ENCODE results near the gene CKMT1B.
"Not testable (repeated sequence)": the region's sequence is repeated elsewhere in the genome, so short reads cannot be mapped to it uniquely, and the experiment has no call there.

Gene CKMT1B

DNA sequence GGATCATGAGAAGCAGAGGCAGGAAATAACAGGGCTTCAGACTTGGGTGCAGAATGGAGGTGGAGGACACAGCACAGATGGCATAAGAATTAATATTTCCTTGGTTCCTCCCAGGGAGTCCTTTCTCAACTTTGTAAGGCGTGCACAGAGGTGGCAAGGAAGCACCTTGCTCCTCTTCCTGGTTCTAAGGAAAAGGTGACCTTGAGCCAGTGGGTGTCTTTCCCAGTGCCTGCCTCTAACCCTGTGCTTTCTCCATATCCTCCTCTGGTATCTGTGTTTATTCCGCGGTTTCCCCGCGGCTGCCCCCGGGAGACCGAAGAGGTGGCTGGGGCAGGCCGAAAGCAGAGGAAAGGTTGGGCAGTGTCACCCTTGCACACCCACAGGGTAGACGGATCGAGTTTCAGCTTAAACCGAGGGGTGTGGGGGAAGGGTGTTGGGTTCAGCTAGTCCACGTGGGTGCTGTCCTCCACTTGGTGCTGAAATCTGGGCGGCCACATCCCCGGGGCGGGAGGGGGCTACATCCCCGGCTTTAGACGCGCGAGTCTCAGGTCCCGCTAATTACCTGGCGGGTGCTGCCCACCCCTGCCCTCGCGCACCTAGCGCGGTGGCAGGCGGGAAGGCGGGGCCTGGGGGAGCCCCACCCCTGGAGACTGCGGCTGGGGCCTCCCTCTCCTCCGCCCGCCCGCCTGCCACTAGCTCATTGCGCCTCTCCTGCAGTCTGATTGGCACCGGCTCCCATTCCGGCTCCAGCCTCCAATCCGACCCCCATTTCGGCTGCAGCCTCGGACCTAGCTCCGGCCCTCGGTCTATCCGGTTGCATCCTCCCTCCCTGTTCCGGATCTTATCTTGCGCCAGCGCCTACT, at the start of gene CKMT1B:
Gene CKMT1B, plus strand, starts transcription at position 700 of the 863 bp plus-strand sequence. CDS start 192 bp downstream, outside the sequence.
- not testable (repeated sequence) for DNase-seq

DNA sequence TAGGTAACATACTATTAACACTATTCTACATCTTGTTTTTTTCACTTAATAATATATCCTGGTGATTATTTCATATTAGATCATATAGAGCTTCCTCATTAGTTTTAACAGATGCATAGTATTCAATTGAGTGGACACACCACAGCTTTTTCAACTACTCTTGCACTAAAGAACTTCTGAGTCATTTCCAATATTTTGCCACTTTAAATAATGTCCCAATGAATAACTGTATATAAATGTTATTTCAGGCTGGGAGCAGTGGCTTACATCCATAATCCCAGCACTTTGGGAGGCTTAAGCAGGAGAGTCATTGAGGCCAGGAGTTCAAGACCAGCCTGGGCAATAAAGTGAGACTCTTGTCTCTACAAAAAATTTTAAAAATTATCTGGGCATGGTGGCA, 49.6 kb upstream of the CKMT1B start:
- no peak for DNase-seq

DNA sequence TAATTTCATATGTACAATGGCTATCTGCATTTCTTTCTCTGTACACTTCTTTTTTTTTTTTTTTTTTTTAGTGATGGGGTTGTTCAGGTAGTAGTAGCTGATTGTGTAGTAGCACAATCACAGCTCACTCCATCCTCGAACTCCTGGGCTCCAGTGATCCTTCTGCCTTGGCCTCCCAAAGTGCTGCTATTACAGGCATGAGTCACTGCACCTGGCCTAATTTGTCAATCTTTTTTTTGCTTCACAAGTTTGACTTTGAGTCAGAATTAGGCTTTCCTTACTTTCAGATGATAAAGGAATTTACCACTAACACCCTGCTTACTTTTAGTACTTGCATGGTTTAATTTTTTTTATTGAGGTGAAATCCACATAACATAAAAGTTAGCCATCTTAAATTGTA, 48.4 kb upstream of the CKMT1B start:
- DNase-seq = no peak

DNA sequence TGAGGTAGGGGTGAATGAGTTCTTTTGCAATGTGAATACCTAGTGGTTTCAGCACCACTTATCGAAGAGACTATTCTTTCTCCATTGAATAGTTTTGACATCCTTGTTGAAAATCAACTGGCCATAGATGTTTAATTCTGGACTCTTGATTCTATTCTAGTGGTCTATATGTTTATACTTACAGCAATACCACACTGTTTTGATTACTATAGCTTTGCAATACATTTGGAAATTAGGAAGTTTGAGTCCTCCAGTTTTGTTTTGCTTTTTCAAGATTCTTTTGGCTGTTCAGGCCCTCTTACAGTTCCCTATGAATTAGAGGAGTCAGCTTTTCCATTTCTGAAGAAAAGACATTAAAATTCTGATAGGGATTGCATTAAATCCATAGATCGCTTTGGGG, 46.3 kb upstream of the CKMT1B start:
- no peak for DNase-seq

DNA sequence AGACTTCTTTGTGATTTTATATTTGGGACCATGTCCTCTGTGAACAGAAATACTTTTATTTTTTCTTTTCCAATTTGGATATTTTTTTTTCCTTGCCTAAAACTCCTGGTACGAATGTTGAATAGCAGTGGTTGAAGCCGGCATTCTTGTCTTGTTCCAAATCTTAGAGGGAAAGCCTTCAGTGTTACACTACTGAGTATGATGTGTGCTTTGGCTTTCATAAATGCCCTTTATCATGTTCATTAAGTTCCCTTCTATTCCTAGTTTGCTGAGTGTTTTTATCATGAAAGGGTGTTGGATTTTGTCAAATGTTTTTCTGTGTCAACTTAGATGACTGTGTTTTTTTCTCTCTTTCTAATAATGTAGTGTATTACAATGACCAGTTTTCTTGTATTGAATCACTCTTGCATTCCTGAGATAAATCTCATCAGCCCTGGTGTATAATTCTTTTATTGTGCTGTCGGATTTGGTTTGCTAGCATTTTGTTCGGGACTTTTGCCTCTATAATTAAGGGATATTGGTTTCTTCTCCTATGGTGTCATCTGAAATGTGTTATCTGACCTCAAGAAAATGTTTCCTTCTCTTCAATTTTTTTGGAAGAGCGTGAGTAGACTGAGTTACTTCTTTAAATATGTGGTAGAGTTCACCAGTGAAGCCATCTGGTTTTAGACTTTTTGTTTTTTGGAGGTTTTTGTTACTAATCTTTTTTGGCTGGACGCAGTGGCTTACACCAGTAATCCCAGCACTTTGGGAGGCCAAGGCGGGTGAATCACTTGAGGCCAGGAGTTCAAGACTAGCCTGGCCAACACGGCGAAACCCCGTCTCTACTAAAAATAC, 43.1 kb upstream of the CKMT1B start:
- DNase-seq = no peak

DNA sequence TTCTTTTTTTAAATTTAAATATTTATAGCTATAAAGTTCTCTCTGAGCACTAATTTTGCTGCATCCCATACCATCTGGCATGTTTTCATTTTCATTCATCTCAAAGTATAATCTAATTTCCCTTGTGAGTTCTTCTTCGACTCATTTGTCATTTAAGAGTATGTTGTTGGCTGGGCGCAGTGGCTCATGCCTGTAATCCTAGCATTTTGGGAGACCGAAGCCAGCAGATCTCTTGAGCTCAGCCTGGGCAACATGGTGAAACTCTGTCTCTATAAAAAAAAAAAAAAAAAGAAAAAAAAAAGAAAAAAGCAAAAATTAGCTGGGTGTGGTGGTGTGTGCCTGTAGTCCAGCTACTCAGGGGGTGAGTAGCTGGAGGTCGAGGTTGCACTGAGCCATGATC, 41.6 kb upstream of the CKMT1B start:
- DNase-seq = no peak

DNA sequence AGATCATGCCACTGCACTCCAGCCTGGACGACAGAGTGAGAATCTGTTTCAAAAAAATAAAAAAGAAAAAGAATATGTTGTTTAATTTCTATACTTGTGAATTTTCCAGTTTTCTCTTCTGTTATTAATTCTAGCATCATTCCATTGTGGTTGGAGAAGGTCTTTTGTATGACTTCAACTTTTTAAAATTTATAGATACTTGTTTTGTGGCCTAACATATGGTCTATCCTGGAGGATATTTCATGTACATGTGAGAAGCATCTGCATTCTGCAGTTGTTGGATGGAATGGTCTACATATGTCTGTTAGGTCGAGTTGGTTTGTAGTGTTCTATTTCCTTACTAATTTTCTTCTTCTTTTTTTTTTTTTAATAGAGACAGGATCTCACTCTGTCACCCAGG, 40.8 kb upstream of the CKMT1B start:
- DNase-seq = no peak

DNA sequence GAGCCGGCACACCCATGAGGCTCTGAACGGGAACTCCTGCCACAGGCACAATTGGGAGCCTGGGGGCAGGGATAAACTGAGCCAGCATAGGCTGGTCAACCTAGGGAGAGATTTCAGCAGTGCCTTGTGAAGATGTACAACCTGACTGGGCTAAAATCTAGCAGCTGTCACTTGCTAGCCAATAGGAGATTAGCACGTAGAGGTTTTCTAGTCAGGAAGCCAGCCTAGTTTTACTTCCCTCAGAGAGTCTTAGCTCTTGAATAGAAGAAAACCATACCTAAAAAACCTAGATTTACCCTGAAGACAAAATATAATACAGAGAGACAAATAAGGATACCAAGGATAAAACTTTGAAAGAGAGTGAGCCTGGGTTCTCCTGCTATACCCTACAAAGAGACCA, 31.1 kb upstream of the CKMT1B start:
- DNase-seq = not testable (repeated sequence)

DNA sequence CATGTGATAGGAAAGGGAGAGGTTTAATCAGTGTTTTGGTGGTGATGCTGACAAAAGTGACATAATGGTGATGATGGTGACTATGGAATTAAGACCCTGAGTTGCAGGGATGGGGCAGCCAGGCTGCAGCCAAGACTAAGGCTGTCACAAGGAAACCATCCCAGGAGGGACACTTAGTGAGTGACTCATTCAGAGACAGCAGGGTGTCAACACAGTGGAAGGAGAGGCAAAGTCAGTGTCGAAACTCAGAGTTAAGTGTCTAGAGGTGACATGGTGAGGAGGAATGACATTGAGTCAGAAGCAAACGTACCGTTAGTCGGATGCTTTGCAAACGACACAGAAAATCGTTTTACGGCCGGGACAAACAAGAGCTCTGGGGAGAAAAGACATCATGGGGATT, 30.0 kb upstream of the CKMT1B start:
- not testable (repeated sequence) for DNase-seq

DNA sequence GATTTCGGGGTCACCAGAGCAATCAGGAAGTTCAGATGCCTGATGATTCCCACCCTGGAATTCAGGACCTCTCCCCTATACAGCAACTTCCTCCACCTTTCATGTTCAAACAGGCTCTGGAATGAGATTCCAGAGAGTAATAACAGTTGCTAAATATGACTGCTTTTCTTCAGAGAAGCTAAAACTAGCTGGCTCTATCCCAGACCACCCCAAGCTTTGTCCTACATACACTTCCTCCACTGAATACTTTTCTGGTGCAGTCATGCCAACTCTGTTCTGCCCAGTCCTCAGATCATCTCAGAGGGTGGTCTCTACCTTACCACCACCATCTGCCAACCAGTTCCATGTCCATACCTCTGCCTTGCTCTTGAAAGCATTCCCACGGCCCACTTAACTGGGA, 27.2 kb upstream of the CKMT1B start:
- not testable (repeated sequence) for DNase-seq

DNA sequence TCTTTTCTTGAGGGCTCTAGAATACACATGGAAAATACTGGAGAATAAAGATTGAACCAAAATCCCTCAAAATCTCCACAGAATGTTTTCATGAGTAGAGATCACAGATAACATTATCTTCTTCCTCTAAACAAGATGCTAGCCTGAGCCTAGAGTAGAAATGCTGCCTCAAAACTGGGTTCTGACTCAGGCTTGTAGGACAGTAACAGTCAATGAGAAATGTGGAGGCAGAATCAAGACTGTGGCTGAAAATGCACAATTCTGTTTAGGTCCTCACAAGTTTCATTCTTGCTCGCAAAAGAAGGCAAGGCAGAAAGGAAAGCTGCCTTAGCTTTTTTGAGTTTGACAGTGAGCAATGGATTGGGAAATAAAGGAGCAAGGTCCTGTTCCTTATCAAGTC, 19.2 kb upstream of the CKMT1B start:
- not testable (repeated sequence) for DNase-seq

DNA sequence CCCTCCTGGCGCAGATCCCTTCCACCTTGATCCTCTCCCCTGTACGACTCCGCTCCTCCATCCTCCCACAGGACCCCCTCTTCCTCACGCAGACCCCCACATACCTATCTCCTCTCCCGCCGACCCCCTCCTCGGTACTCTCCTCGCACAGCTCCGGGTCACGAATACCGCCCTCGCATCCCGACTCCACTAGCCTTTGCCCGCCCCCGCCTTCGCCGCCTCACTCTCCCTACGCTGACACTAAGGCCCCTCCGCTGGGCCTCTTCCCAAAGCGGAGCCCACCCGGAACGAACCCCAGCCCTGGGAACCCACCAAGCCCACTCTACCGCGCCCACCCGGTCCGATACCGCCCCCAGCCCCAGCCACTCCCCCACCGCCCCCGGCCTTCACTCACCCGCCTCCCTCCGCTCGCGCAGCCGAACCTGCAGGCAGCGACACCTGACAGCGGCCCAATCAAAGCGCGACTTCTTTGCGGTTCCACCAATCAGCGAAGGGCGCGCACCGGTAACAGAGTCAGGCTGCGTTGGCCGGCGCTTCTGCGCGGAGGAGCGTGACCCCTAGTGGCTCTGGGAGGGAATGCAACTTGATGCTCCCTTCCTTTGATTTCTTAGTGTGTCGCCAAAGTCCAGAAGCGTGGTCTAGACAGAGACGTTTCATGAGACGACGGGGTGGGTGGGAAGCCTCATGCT, 3.9 kb upstream of the CKMT1B start, which contains the start of gene PPIP5K1:
Gene PPIP5K1, minus strand, starts transcription at position 431 of the 689 bp plus-strand sequence. CDS start 5,704 bp downstream, outside the sequence.
- not testable (repeated sequence) for DNase-seq

DNA sequence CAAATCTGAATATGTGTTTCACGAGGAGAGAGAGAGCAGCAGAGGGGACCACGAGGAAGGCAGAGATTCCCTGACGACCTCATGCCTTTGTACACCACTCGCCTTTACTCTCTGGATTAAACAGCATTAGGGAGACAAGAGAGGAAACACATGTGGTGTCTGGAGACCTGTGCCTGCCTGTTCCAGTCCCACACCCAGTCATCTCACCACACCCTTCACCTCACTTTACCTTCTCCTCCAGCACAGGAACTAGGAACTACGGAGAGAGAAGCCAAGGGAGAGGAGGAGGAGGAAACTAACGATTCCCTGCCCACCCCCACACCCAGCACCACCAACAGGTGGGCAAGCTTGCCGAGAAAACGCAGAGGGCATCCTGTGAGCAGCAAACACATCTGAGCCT, 986 bp upstream of the CKMT1B start:
- not testable (repeated sequence) for DNase-seq

DNA sequence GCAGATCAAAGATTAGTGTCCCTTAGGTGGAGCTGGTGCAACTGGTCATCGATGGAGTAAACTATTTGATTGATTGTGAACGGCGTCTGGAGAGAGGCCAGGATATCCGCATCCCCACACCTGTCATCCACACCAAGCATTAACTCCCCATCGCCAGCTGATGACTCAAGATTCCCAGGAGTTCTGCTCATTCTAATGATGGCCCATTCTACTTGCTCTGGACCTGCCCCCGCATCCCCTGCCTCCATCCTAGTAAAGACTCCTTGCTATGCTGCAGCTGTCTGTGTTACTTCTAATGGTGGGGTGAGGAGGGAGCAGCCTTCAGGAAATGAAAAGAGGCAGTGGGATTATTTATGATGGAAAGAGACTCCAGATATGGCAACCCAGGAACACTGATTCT, 5.3 kb downstream of the CKMT1B start:
- DNase-seq = not testable (repeated sequence)

DNA sequence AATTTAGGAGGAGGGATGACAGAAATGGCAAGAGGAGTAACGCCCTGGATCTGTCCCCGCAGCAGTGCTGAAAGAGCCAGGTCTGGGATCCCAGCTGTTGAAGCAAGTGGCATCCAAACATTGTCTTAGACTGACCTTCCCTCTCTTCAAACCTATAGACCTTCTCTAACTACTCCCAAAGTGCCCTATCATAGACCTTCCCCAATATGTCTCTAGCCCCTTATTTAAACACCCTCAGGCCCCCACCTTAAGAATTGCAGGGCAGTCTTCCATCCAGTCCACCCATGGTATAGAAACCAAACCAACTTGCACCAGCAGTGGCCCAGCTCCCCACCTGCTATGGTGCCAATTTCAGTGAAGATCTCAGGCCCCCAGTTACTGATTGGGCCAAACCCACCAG, 6.4 kb downstream of the CKMT1B start:
- not testable (repeated sequence) for DNase-seq

DNA sequence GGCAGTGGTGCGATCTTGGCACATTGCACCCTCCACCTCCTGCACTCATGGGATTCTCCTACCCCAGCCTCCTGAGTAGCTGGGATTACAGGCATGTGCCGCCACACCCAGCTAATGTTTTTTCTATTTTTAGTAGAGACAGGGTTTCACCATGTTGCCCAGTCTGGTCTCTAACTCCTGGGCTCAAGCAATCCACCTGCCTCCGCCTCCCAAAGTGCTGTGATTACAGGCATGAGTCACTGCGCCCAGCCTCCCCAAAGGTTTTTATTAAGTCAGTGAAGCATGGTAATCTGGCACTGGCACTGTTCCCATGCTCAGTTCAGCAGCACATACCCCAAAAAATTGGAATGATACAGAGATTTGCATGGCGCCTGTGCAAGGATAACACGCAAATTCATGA, 8.4 kb downstream of the CKMT1B start:
- peak; percentile 20 for DNase-seq

DNA sequence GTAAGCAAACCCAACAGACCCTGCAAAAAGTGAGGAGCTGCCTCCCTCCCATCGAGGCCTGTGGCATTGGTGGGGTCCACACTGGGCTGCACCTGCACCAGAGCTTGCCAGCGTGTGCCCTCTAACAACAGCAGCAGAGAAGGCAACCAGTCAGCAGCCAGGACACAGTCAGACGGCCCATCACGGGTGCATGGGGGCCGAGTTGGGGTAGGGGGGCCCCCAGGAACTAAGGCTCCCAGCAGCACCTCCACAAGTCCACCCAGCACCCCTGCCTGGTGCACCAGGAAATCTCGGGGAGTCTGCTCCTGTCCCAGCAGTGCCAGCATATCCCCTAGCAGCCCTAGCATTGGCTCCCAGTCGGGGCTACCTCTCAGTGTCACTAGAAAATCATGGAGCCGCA, 23.9 kb downstream of the CKMT1B start:
- not testable (repeated sequence) for DNase-seq

DNA sequence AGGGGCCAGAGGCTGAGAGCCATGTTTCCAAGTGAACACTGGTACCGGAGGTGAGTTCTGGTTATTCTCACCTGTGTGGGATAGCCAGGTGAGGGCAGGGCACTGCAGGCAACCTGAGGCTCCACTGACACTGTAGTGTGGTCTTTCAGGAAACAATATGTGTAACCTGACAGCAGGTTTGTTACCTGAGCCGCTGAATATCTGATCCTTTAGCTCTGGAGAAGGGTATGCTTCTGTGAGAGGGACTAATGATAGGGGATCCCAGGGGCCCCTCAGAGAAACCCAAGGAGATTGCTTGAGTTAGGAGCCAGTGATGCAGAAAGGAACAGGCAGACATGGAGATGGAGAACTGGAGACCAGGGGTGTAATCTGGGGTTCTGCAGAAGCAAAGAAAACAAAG, 24.9 kb downstream of the CKMT1B start, which contains the start of gene STRC:
Gene STRC, minus strand, starts transcription at position 101 of the 400 bp plus-strand sequence. Its CDS starts 78 bp downstream, at position 23.
- not testable (repeated sequence) for DNase-seq

DNA sequence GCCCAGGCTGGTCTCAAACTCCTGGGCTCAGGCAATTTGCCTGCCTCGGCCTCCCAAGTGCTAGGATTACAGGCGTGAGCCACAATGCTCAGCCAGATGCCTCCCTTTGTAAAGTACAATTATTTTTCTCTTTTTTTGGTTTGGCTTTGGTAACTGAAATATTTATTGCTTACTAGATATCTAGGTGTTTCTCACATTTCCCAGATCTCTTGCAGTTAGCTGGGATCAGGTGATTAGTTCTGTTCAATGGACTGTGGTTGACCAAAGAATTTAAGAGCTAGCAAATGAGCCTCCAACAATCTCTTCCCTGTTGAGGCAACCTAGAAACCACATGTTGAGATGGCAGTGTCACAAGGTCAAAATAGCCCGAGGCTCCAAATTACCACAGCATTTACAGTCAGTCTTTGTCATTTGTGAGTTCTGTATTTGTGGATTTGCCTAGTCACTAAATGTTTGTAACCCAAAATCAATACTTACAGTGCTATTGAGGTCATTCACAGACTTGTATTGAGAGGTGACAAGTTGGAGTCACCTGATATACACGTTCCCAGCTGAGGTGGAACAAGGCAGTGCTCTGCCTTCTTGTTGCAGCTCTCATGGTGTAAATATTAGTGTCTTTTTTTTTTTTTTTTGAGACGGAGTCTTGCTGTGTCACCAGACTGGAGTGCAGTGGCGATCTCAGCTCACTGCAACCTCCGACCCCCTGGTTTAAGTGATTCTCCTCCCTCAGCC, 28.4 kb downstream of the CKMT1B start:
- DNase-seq = not testable (repeated sequence)

DNA sequence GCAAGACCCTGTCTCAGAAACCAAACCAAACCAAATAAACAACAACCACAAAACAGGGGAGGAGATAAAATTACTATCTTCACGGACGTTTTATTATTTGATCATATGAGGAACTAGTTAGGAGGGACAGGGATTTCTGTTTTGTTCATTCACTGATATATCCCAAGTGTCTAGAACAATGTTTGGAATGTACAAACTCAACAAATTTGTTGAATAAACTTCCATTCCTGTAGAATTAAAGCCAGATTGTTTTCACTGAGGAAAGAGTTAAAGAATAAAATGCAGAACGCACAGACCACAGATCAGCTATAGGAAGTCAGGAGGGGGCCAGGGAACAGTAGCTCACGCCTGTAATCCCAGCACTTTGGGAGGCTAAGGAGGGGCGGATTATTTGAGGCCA, 31.3 kb downstream of the CKMT1B start:
- no peak for DNase-seq

DNA sequence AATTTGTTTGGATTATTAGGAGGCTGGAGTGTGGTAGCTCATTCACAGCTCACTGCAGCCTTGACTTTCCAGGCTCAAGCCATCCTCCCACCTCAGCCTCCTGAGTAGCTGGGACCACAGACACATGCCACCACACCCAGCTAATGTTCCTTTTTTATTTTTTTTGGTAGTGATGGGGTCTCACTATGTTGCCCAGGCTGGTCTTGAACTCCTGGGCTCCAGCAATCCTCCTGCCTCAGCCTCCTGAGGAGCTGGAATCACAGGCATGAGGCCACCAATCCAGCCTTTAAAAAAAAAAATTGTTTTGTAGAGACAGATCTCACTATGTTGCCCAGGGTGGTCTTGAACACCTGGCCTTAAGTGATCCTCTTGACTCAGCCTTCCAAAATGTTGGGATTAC, 33.1 kb downstream of the CKMT1B start:
- not testable (repeated sequence) for DNase-seq

Measured in NCI-H345 (cell line).